Left lung (tissue), 10 donors: ENCODE data around the gene DNAJA2. TPM values are rescaled to one million over a fixed set of nuclear protein-coding genes. Genes with fewer than 3 reads are reported as not detected.

ENCODE experiments used
- ATAC-seq: fragments of 200-7000 bp; cut with Tn5 transposase; one replicate; pipeline ENCODE4 v1.9.1; 2020; ENCODE audit warnings: moderate library complexity
- DNase-seq, 4 donors: peaks; one replicate each; pipeline ENCODE4 v3.0.0-alpha.2; 2013 to 2020
- H3K27ac ChIP-seq, 2 donors: fragments of 200-600 bp; sonication (generic) in 1 of 2; one replicate each; pipeline versions ENCODE4 v1.5.0 to v1.8.0; 2020 to 2021
- H3K27me3 ChIP-seq, 2 donors: fragments of 200-600 bp; sonication (generic) in 1 of 2; one replicate each; pipeline versions ENCODE4 v1.5.0 to v1.8.0; 2020 to 2021
- H3K36me3 ChIP-seq, 2 donors: fragments of 200-600 bp; sonication (generic) in 1 of 2; one replicate each; pipeline versions ENCODE4 v1.5.0 to v1.8.0; 2020 to 2021
- H3K4me1 ChIP-seq, 2 donors: fragments of 200-600 bp; one replicate each; pipeline ENCODE4 v1.8.0; 2021
- H3K4me3 ChIP-seq, 2 donors: fragments of 200-600 bp; sonication (generic) in 1 of 2; one replicate each; pipeline versions ENCODE4 v1.5.0 to v1.8.0; 2020 to 2021; ENCODE audit warnings: mild to moderate bottlenecking in 1 of 2
- H3K9me3 ChIP-seq, 2 donors: fragments of 200-600 bp; sonication (generic) in 1 of 2; one replicate each; pipeline versions ENCODE4 v1.5.0 to v1.8.0; 2020 to 2021
- CTCF ChIP-seq, 2 donors: fragments of 200-600 bp; sonication (generic) in 1 of 2; IDR thresholded peaks; one replicate each; pipeline versions ENCODE4 v1.5.0 to v1.8.0; 2021; ENCODE audit warnings: antibody characterized with exemption in 2 of 2
- intact Hi-C, 2 donors: fragments of 100-400 bp; cut with DNase I; formaldehyde crosslinking; loops; one replicate each; pipeline versions ENCODE4 v1.11.2 to v1.14.2; 2022
- polyA plus RNA-seq, 6 donors: library from polyadenylated mRNA; unstranded; fragments of 120-200 nt; gene quantifications; one replicate each; pipeline ENCODE4 v1.2.1, GENCODE V29; 2013; ENCODE audit not compliant: insufficient read length in 6 of 6
- total RNA-seq, 2 donors: library from RNA; stranded (reverse); fragmentation: NEBNext Ultra II Directional; extraction: Animal tissue kit (Norgen Biotek cat#: 25700); gene quantifications; one replicate each; pipeline ENCODE4 v1.2.1, GENCODE V29; 2021
- donor health status: DM: no; HTN: yes; CAD: no.
- donor health status: DM: no; HTN: no; CAD: no.

Gene DNAJA2
- total and polyA plus RNA-seq, 8 donors = 41.8 to 71.4 (median 67.2) TPM

GRCh38 chr16:46929378-46930332, 43.8 kb downstream of the DNAJA2 start:
- Histone ChIP-seq H3K4me3 (no peak overlapping the region), H3K36me3 (peaks cover 0 to 26% of the 10 kb centered on the region in 2 donors), H3K4me1 (no peaks in the 10 kb centered on the region), H3K27ac (no peak overlapping the region), H3K27me3 (no peaks in the 10 kb centered on the region), H3K9me3 (no peaks in the 10 kb centered on the region)
- ATAC-seq (peak; percentile 94), DNase-seq (peak in 3 of 4 donors; percentile 48 to 91 (median 48))
- peak; percentile 81 to 96 for TF ChIP-seq CTCF (IDR thresholded peaks at IDR 0.05)
- intact Hi-C loops = no loop called here

- intact Hi-C loops = no loop called here
- no peak overlapping the region for H3K27ac ChIP-seq
- no peak for ATAC-seq
- no peaks in the 10 kb centered on the region for H3K4me1 ChIP-seq
- no peak for TF ChIP-seq CTCF (IDR thresholded peaks at IDR 0.05)
- H3K27me3 ChIP-seq = no peaks in the 10 kb centered on the region
- peaks cover 0 to 33% of the 10 kb centered on the region in 2 donors for H3K36me3 ChIP-seq
- DNase-seq = no peak
- no peak overlapping the region for H3K4me3 ChIP-seq
- no peaks in the 10 kb centered on the region for H3K9me3 ChIP-seq
Observed at GRCh38 chr16:46928811-46929210, 44.7 kb downstream of the DNAJA2 start.

- no peak for TF ChIP-seq CTCF (IDR thresholded peaks at IDR 0.05)
- Histone ChIP-seq H3K4me3 (no peak overlapping the region), H3K27ac (no peak overlapping the region), H3K4me1 (no peaks in the 10 kb centered on the region), H3K9me3 (no peaks in the 10 kb centered on the region), H3K27me3 (no peaks in the 10 kb centered on the region), H3K36me3 (peaks cover 0 to 46% of the 10 kb centered on the region in 2 donors)
- ATAC-seq (no peak), DNase-seq (no peak)
- intact Hi-C loops = no loop called here
Observed at GRCh38 chr16:46927273-46927672, 46.2 kb downstream of the DNAJA2 start.

GRCh38 chr16:46926470-46927225, 46.8 kb downstream of the DNAJA2 start:
- Histone ChIP-seq H3K4me1 (no peaks in the 10 kb centered on the region), H3K9me3 (no peaks in the 10 kb centered on the region)
- ATAC-seq = no peak

More at GRCh38 chr16:46926470-46927225, 46.8 kb downstream of the DNAJA2 start:
- intact Hi-C loops = no loop called here
- Histone ChIP-seq H3K27ac (no peak overlapping the region), H3K36me3 (peaks cover 0 to 48% of the 10 kb centered on the region in 2 donors), H3K4me3 (no peak overlapping the region), H3K27me3 (no peaks in the 10 kb centered on the region)
- no peak for TF ChIP-seq CTCF (IDR thresholded peaks at IDR 0.05)
- DNase-seq = no peak
